GM12865 (cell line): ENCODE results near the gene NECAP2.

Experiments used
- DNase-seq: peaks from one replicate; pipeline ENCODE4 v3.0.0; 2010; ENCODE audit warnings: low read depth
- H3K4me3 ChIP-seq: 2 replicates; pipeline ENCODE4 v1.5.1; 2011; ENCODE audit warnings: mild to moderate bottlenecking, low read depth, low read length, control low read depth
- TF ChIP-seq, protein P1 (sequence below): IDR thresholded peaks from 2 replicates; pipeline ENCODE4 v1.5.1; 2011; ENCODE audit warnings: low read length, control low read depth, low read depth, inconsistent platforms; ENCODE audit not compliant: insufficient read depth; ENCODE audit errors: missing control alignments

NECAP2 gene

DNA sequence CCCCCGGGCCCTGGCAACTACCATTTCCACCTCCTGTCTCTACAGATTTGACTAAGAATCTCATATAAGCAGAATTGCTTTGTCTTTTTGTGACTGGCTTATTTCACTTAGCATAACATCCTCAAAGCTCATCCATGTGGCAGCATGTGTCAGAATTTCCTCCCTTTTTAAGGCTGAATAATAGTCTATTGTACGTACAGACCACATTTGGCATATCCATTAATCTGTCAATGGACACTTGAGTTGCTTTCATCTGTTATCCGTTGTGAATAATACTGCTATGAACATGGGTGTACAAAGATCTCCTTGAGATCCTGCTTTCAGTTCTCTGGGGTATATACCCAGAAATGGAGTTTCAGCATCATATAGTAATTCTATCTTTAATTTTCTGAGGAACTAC is 27.3 kb upstream of the NECAP2 start:
- TF ChIP-seq, protein P1, sequence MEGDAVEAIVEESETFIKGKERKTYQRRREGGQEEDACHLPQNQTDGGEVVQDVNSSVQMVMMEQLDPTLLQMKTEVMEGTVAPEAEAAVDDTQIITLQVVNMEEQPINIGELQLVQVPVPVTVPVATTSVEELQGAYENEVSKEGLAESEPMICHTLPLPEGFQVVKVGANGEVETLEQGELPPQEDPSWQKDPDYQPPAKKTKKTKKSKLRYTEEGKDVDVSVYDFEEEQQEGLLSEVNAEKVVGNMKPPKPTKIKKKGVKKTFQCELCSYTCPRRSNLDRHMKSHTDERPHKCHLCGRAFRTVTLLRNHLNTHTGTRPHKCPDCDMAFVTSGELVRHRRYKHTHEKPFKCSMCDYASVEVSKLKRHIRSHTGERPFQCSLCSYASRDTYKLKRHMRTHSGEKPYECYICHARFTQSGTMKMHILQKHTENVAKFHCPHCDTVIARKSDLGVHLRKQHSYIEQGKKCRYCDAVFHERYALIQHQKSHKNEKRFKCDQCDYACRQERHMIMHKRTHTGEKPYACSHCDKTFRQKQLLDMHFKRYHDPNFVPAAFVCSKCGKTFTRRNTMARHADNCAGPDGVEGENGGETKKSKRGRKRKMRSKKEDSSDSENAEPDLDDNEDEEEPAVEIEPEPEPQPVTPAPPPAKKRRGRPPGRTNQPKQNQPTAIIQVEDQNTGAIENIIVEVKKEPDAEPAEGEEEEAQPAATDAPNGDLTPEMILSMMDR = no peak
- no peak overlapping the region for H3K4me3 ChIP-seq
- no peak for DNase-seq

- H3K4me3 ChIP-seq = no peak overlapping the region
- DNase-seq = no peak
- TF ChIP-seq, protein P1 = no peak
Observed at GRCh38 chr1:16418823-16419425, 21.6 kb upstream of the NECAP2 start.

- TF ChIP-seq, protein P1 = no peak
- peak; percentile 91 for DNase-seq
Observed at GRCh38 chr1:16420424-16421118, 20.0 kb upstream of the NECAP2 start.

GRCh38 chr1:16421201-16421600 is 19.3 kb upstream of the NECAP2 start:
- TF ChIP-seq, protein P1 = no peak
- peak; percentile 29 for DNase-seq
- H3K4me3 ChIP-seq = no peak overlapping the region

More at GRCh38 chr1:16420424-16421118, 20.0 kb upstream of the NECAP2 start:
- H3K4me3 ChIP-seq = peak overlapping the region; percentile 2; the same call in 1 of the 2 replicates

- no peak for DNase-seq
- TF ChIP-seq, protein P1 = no peak
- no peak overlapping the region for H3K4me3 ChIP-seq
Observed at GRCh38 chr1:16422041-16422440, 18.5 kb upstream of the NECAP2 start.

GRCh38 chr1:16425125-16426025 is 15.1 kb upstream of the NECAP2 start:
- no peak for DNase-seq
- no peak overlapping the region for H3K4me3 ChIP-seq
- TF ChIP-seq, protein P1 = no peak
